Measurements from ENCODE around the gene AFF3. TPM values are rescaled to one million over a fixed set of nuclear protein-coding genes. Genes with fewer than 3 reads are reported as not detected.

Gene AFF3
- total RNA-seq, 2 experiments from 2014 or later, result 3.1 to 3.5 TPM

- Mint-ChIP-seq H3K4me3 (no peak overlapping the region), H3K27ac (no peak overlapping the region), H3K4me1 (ENCODE audit: low read depth) (peaks cover 3% of the 10 kb centered on the region), H3K27me3 (no peaks in the 10 kb centered on the region), H3K36me3 (ENCODE audit: low read depth) (no peaks in the 10 kb centered on the region), H3K9me3 (no peaks in the 10 kb centered on the region)
- intact Hi-C loops (cut with micrococcal nuclease), result no loop called here
- POLR2A ChIA-PET, result no interaction called here
- DNase-seq (no peak), ATAC-seq (no peak)
- no peak for TF ChIP-seq CTCF (IDR thresholded peaks at IDR 0.05)
- CTCF ChIA-PET, result no interaction called here
Measured at GRCh38 chr2:100054426-100054825, 88.0 kb downstream of the AFF3 start.

- no peaks in the 10 kb centered on the region for H3K9me3 Mint-ChIP-seq
- no peak for ATAC-seq
- no peak overlapping the region for H3K27ac Mint-ChIP-seq
- POLR2A ChIA-PET, result no interaction called here
- H3K4me1 Mint-ChIP-seq (ENCODE audit: low read depth), result no peaks in the 10 kb centered on the region
- H3K27me3 Mint-ChIP-seq, result no peaks in the 10 kb centered on the region
- intact Hi-C loops (cut with micrococcal nuclease), result no loop called here
- CTCF ChIA-PET, result interaction anchor here (1.1 kb wide), 1 partner anchor 16 kb away, joined by 4 read pairs; no protein-coding TSS in a partner anchor
- H3K36me3 Mint-ChIP-seq (ENCODE audit: low read depth), result no peaks in the 10 kb centered on the region
- TF ChIP-seq CTCF (IDR thresholded peaks at IDR 0.05), result no peak
- H3K4me3 Mint-ChIP-seq, result no peak overlapping the region
- DNase-seq, result no peak
Measured at GRCh38 chr2:100053087-100053885, 89.1 kb downstream of the AFF3 start.

- no peak overlapping the region for H3K27ac Mint-ChIP-seq
- intact Hi-C loops (cut with micrococcal nuclease), result no loop called here
- POLR2A ChIA-PET, result no interaction called here
- no peaks in the 10 kb centered on the region for H3K36me3 Mint-ChIP-seq (ENCODE audit: low read depth)
- no peaks in the 10 kb centered on the region for H3K27me3 Mint-ChIP-seq
- CTCF ChIA-PET, result interaction anchor here (1.1 kb wide), 1 partner anchor 17 kb away, joined by 4 read pairs; no protein-coding TSS in a partner anchor
- H3K4me3 Mint-ChIP-seq, result no peak overlapping the region
- ATAC-seq (no peak), DNase-seq (no peak)
- H3K4me1 Mint-ChIP-seq (ENCODE audit: low read depth), result no peaks in the 10 kb centered on the region
- TF ChIP-seq CTCF (IDR thresholded peaks at IDR 0.05), result no peak
- H3K9me3 Mint-ChIP-seq, result no peaks in the 10 kb centered on the region
Measured at GRCh38 chr2:100052650-100053049, 89.7 kb downstream of the AFF3 start.

GRCh38 chr2:100051253-100051652, 91.1 kb downstream of the AFF3 start:
- POLR2A ChIA-PET, result interaction anchor here (0.6 kb wide), 1 partner anchor 9 kb away, joined by 3 read pairs; no protein-coding TSS in a partner anchor
- H3K36me3 Mint-ChIP-seq (ENCODE audit: low read depth), result no peaks in the 10 kb centered on the region
- intact Hi-C loops (cut with micrococcal nuclease), result no loop called here
- H3K4me1 Mint-ChIP-seq (ENCODE audit: low read depth), result no peaks in the 10 kb centered on the region
- ATAC-seq (no peak), DNase-seq (no peak)
- CTCF ChIA-PET, result interaction anchor here (0.8 kb wide), 1 partner anchor 492 kb away, joined by 3 read pairs; no protein-coding TSS in a partner anchor
- H3K27me3 Mint-ChIP-seq, result no peaks in the 10 kb centered on the region
- no peaks in the 10 kb centered on the region for H3K9me3 Mint-ChIP-seq
- no peak for TF ChIP-seq CTCF (IDR thresholded peaks at IDR 0.05)
- H3K4me3 Mint-ChIP-seq, result no peak overlapping the region
- no peak overlapping the region for H3K27ac Mint-ChIP-seq

- intact Hi-C loops (cut with micrococcal nuclease), result no loop called here
- no peaks in the 10 kb centered on the region for H3K4me1 Mint-ChIP-seq (ENCODE audit: low read depth)
- no peak overlapping the region for H3K27ac Mint-ChIP-seq
- no peaks in the 10 kb centered on the region for H3K27me3 Mint-ChIP-seq
- ChIA-PET POLR2A (interaction anchor here (0.6 kb wide), 1 partner anchor 8 kb away, joined by 3 read pairs; no protein-coding TSS in a partner anchor), CTCF (interaction anchor here (0.8 kb wide), 1 partner anchor 491 kb away, joined by 3 read pairs; no protein-coding TSS in a partner anchor)
- no peak for TF ChIP-seq CTCF (IDR thresholded peaks at IDR 0.05)
- H3K9me3 Mint-ChIP-seq, result no peaks in the 10 kb centered on the region
- ATAC-seq (no peak), DNase-seq (no peak)
- no peak overlapping the region for H3K4me3 Mint-ChIP-seq
- no peaks in the 10 kb centered on the region for H3K36me3 Mint-ChIP-seq (ENCODE audit: low read depth)
Measured at GRCh38 chr2:100050685-100051084, 91.7 kb downstream of the AFF3 start.

Data from activated CD8-positive, alpha-beta T cell treated with anti-CD3 and anti-CD28 coated beads for 36 hours (primary cell).